GM19397 (cell line): Measurements from ENCODE around the gene UGT1A6.

Experiments
- ATAC-seq: cut with Tn5 transposase; IDR thresholded peaks from one replicate; pipeline ENCODE4 v1.9.1; 2021; ENCODE audit warnings: mild to moderate bottlenecking, moderate library complexity; ENCODE audit not compliant: unreplicated experiment

The UGT1A6 gene

DNA sequence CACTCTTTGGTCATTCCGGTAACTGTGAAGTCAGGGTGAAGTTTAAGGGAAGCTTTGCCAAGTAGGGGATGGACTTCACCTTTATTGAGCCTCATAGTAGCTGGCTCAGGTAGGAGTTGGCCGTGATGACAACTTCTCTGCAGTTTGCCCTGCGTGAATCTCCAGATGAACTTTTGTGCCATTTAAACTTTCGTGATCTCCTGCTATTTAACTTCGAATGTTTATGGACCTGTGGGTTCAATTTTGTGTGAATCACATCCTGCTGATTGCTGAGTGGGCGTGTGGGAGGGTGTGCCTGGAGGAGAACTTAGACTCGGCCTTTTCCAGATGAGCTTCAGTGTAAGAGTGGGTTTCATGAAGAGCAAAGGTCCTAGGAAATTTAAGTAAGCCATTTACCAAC lies 71.6 kb downstream of the UGT1A6 start:
- no peak for ATAC-seq

DNA sequence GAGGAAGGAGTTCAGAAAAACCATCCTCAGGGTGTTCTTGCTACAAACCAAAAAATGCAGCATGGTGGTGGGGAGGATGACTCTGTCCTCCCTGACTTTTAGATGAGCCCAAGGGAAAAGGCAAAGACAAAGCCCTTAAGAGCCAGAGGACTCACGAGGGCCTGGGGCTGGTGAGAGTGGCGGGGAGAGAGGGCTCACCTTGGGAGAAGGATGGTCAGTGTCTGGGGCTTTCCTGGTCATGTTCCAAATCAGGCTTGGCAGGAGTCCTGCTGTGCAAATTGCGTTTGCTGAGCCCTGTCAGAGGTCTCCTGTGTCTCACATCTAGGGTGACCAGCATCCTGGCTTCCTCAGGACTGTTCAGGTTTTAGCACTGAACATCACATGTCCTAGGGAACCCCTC lies 72.1 kb downstream of the UGT1A6 start:
- ATAC-seq = no peak

DNA sequence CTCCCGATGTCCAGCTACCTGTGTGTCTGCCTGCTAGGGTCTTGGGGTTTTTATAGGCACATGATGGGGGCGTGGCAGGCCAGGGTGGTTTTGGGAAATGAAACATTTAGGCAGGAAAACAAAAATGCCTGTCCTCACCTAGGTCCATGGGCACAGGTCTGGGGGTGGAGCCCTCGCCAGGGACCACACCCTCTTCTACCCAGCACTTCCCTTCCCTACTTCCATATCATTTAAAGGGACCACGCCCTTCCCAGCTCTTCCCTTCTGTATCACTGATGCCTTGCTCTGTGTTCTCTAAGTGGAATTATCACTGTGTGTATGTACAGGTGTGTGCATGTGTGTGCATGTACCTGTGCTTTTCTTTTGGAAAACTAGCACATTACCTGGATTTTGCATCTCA lies 73.7 kb downstream of the UGT1A6 start:
- no peak for ATAC-seq

DNA sequence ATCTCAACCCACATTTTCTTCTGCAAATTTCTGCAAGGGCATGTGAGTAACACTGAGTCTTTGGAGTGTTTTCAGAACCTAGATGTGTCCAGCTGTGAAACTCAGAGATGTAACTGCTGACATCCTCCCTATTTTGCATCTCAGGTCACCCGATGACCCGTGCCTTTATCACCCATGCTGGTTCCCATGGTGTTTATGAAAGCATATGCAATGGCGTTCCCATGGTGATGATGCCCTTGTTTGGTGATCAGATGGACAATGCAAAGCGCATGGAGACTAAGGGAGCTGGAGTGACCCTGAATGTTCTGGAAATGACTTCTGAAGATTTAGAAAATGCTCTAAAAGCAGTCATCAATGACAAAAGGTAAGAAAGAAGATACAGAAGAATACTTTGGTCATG lies 75.4 kb downstream of the UGT1A6 start:
- ATAC-seq = no peak

DNA sequence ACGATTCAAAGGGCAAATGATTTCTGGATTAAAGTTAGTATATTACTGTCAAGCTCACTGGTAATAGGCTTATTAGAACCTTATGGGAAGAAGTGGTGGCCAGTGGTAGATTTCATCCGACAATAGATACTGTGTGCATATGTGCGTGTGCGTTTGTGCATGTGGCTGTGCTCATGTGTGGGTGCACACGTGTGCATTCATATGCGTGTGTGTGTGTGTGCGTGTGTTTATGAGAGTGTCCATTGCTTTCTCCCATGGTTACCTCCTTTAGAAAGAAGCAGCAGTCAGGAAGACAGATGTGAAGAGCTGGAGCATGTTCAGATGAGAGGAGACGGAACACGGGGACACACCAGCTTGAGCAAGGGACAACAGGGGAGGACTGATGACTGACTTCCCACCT lies 76.6 kb downstream of the UGT1A6 start:
- ATAC-seq = no peak

DNA sequence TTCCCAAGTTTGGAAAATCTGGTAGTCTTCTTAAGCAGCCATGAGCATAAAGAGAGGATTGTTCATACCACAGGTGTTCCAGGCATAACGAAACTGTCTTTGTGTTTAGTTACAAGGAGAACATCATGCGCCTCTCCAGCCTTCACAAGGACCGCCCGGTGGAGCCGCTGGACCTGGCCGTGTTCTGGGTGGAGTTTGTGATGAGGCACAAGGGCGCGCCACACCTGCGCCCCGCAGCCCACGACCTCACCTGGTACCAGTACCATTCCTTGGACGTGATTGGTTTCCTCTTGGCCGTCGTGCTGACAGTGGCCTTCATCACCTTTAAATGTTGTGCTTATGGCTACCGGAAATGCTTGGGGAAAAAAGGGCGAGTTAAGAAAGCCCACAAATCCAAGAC lies 79.5 kb downstream of the UGT1A6 start:
- no peak for ATAC-seq

DNA sequence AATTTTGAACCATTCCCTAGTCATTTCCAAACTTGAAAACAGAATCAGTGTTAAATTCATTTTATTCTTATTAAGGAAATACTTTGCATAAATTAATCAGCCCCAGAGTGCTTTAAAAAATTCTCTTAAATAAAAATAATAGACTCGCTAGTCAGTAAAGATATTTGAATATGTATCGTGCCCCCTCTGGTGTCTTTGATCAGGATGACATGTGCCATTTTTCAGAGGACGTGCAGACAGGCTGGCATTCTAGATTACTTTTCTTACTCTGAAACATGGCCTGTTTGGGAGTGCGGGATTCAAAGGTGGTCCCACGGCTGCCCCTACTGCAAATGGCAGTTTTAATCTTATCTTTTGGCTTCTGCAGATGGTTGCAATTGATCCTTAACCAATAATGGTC lies 79.9 kb downstream of the UGT1A6 start:
- ATAC-seq = no peak

DNA sequence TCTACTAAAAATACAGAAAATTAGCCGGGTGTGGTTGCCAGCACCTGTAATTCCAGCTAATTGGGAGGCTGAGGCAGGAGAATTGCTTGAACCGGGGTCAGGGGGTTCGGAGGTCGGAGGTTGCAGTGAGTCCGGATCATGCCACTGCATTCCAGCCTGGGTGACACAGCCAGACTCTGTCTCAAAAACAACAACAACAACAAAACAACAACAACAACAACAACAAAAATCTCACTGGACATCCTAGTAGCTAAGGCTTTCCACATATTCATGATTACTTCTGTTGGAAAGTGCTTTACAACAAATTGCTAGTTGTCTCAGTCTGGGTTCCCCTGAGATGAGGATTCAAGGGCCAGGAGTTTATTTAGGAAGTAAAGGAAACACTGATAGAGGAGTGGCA lies 81.2 kb downstream of the UGT1A6 start:
- no peak for ATAC-seq

DNA sequence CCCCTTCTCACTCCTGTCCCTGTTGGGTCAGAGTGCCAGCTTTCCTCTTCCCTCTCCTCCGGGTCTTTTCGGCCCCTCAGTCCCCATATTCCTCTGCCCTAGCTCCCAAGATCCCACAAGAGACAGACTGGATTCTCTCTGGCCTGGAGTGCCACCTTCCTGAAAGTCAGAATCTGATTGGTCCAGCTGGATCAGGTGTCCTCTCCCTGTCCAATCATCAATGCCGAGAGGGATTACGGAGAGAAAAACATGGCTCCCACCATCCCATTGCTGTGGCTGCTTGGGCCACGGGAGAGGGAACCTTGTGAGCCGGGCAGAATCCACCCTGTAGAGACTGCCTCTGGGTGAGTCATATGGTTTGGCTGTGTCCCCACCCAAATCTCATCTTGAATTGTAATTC lies 82.7 kb downstream of the UGT1A6 start:
- no peak for ATAC-seq

DNA sequence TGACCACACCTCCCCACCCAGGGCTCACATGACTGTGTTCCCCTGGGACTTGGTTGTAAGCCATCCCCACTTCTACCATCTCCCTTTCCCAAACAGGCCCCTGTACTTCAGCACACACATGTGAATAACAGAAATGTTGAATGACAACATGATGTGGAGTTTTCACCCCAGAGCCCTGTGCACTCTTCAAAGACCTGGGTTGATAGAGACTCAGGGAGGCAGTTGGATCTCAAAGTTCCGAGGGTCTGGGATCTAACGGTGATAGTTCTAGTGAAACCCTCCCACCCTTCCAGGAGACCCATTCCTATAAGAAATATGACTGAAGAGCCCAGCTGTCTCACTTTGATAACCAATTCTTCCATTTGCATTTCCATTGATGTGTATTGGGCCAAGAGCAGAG lies 85.3 kb downstream of the UGT1A6 start, which contains the start of gene MROH2A:
MROH2A (plus strand) TSS at position 301 of the 400 bp plus-strand sequence. CDS start 1,029 bp downstream, outside the sequence.
- ATAC-seq = no peak

DNA sequence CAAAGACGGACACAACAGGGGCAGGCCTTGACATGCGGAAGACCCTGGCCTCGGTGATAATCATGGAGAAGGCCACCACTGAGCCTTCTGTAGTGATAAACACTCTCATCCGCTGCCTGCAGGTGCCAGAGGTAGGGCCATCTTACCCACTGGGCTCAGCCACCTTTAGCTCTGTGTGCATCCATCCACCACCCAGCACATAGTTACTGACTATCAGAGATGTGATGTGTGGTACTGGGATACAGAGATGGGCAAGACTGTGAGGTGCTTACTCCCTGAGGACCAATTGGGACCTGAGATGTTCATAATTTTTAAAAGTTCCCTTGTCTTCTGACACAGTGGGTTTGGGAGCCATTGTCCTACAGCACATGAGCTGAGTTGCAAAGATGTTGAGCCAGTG lies 87.0 kb downstream of the UGT1A6 start:
- no peak for ATAC-seq

DNA sequence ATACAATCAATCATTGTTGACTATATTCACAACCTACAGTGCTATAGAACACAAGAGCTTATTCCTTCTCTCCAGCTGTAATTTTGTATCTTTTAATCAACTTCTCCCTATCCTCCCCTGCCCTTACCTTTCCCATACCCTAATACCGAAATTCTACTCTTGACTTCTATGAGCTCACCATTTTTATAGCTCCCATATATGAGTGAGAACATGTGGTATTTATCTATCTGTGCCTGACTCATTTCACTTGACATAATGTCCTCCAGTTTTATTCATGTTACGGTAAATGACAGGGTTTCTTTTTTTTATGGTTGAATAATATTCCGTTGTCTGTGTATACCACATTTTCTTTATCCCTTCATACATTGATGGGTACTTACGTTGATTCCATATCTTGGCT lies 88.1 kb downstream of the UGT1A6 start:
- ATAC-seq = no peak

DNA sequence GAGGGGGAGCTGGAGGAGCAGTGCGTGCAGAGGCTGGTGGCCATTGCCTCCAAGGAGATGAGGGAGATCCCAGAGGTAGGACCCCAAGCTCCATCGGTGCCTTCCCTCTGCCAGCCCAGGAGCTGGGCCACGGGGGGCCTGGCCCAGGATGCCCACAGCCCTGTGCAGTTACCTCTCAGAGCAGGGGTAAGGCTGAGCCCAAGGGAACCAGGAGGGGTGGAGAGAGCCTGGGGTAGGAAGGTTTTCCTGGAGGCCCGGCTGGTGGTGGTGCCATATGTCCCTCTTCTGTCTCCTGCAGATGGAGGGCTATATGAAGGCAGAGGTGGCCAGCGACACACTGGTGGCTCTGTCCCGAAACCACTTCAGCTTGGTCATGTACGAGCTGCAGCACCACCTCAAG lies 96.9 kb downstream of the UGT1A6 start:
- no peak for ATAC-seq

DNA sequence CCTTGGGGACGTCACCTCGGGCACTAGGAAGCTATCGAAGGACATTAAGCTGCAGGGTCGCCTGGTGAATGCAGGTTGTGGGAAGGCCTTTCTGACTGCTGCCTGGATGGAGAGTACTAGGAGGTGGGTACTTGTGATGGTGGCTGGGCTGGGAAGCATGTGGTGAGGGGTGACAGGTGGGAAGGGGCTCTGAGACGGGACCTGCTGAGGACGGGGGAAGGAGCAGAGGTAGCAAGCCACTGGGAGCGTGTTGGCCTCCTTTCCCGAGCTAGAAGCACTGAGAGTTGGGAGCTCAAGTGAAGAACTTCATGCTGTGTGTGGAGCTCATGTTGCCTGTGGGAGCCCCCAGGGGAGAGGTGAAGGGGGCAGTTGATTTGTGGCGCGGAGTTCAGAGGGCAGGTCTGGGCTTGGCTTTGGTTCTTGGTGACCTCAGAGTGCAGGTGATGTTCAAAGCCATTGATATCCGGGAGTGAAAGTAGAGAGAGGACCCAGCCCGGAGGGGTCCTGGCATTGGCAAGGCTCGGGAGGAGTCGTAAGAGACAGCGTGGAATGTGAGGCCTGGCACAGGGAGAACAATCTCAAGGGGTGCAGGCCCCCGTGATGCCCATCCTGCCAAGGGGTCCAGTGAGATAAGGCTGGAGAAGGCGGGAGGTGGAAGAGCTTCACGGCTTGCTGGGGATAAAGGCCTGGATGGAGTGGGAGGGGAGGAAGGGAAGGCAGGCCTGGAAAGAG lies 98.6 kb downstream of the UGT1A6 start:
- ATAC-seq = no peak

DNA sequence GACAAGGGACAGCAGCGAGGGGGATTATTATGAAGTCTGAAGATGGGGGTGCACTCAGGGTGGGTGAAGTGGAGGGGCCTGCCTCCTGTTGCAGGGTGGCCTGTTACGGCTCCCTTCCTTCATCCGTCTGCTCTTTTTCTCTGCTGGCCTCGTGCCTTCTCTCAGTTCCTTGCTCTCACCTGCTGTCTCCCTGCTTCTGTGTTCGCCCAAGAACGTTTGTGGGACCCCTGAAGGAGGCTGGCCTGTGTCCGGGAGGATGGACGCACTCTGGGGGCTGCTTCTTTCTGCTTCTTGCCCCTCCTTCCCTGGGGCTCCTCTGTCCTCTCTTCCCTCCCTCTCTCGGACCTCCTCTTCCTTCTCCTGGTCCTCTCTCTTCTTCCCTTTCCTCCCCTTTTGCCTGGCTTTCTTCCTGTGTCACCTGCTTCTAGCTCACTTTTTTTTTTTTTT lies 99.2 kb downstream of the UGT1A6 start:
- ATAC-seq = no peak

DNA sequence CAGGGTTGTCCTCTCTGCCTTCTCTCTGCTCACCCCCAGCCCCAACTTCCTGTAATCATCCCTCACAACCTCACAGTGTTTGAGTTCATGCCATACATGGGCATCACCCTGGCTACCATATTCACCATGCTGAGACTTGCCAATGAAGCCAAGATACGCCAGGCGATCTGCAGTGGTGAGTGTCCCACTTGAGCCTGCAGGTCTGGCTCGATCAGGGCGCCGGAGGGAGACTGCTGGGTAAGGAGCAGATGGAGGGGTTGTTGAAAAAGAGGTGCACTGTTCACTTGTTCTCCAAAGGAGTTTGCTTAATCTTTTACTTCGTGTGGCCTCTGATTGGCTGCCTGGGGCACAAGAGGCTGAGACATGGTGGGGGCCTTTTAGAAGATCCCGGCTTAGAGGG lies 100.0 kb downstream of the UGT1A6 start:
- ATAC-seq = no peak

DNA sequence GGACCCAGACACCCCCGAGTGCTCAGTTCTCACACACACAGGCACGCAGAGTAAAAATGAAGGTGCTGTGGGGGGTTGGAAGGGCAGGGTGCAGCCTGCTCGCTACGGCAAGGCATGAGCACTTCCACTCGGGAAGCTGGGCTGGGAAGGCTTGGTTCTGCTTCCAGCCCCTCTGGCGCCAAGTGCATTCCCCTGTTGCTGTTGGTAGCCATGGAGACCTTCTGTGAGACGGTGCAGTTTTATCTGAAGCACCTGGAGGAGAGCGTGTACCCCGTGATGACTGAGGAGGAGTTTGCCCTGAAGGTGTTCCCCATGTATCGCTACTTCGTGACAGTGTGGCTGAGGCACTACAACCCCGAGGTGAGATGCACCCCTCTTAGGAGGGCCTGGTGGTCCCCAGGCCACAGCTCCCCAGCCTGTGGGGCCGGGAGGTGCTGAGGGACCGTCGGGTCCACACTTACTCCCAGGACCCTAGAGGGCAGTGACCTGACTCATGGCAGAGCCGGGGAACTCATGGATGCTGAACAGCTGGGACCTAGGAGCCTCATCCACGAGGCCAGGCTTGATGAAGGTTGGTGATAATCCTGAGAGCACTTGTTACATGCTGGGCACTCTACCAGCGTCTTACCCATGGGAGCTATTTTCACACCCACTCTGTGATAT lies 100.9 kb downstream of the UGT1A6 start:
- ATAC-seq = no peak

DNA sequence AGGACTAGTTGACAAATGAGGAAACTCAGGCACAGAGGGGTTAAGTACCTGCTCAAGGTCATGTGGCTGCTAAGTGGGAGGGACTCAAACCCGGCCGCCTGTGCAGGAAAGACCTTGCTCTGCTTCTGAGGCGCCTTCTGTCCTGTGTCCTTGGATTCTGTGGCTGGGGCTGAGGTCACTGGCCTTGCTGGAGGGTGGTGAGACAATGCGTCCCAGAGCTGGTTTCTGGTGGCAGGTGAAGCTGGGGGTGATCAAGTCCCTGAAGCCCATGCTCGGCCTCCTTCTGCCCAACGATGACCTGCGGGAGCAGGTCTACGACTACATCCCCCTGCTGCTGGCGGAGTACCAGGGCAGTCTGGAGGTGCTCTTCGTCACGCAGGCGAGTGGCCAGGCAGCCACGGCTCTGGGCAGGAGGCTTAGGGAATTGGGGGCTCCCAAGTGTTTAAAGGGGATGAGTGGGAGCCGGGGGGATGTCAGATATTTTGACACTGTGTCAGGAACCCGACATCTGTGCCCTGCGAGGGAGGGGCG lies 101.5 kb downstream of the UGT1A6 start:
- no peak for ATAC-seq

DNA sequence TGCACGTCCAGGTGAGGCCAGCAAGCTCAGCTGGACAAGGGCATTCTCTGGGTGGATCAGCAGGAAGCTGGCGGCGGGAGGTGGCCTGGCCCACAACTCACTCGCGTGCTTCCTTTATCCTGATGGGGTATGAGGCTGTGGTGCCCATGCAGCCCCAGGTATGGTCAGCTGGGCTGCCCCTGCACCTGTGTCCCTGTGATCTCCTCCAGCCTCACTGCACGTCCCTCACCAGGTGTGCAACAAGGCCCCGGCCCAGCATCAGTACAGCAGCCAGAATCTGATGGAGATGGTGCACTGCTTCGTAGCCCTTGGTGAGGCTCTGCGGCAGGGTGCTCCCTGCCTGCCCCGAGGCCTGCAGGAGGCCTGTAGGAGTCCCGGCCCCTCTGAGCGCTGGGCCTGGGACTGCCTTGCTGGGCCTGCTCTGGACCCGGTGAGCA lies 103.1 kb downstream of the UGT1A6 start:
- ATAC-seq = no peak

DNA sequence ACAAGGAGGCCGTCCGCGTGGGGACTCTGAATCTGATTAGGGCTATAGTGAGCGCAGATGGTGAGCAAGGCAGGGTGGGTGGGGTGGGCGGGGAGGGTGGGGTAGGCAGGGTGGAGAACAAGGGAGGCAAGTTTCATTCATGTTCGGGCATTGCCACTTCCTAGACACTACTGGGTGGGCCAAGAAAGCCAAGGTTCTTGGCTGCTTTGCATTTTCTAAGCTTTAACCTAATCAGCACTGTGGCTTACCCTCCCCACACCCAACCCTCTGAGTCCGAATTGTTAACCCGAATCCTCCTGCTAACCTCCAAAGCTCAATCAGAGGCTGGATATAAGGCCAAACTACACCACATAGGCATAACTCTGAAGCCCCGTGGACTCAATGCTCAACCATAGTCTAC lies 103.6 kb downstream of the UGT1A6 start:
- no peak for ATAC-seq

DNA sequence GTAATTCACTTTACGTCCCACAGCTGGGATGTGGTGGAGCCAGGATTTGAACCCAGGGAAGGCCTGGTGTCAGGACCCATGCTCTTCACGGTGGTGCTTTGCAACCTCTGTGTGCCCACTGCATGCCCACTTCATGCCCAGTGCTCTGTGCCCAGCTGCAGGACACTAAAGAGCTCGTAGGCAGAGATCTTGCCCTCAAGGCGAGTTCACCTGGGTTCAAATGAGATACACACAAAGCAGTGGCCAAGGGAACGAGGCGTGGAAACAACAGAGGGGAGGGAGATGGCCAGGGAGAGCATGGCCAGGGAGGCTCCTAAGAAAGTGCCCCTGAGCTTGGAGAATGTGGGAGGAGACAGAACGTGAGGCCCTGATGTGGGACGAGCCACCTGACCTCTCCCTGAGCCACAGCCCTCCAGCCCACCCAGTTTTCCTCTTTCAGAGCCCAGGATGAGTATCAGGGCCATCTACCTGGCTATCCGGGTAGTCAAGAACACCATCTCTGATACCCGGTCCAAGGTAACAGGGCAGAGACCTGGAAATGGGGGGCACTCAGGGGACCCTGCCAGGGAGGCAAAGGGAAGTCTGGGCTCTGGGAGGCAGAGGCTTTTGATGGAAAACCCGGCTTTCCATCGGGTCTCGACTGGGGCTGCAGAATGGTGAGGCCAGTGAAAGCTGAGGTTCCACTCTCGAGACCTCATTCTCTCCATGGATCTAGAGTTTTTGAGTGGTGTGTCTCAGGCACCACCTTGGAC lies 105.8 kb downstream of the UGT1A6 start:
- ATAC-seq = no peak
